ENCODE data around the gene GAST.

- TF ChIP-seq EZH2 (IDR thresholded peaks at IDR 0.05; ENCODE audit: borderline replicate concordance, low read length) (no peak), CTCF (IDR thresholded peaks at IDR 0.05; ENCODE audit: low read length) (no peak)
Observed at GRCh38 chr17:41707803-41708669, 4.1 kb upstream of the GAST start.

Measured in OCI-LY1 (cell line).